NCI-H345 treated with DMSO at 0.1 percent for 48 hours (cell line): ENCODE measurements around the gene C20orf96.
"Not testable (repeated sequence)": the region's sequence is repeated elsewhere in the genome, so short reads cannot be mapped to it uniquely, and the experiment has no call there.

Experiments
- DNase-seq: peaks from one replicate; lab custom pipeline; 2025; ENCODE audit not compliant: unreplicated experiment; lab: John Stamatoyannopoulos, UW

Gene C20orf96, protein sequence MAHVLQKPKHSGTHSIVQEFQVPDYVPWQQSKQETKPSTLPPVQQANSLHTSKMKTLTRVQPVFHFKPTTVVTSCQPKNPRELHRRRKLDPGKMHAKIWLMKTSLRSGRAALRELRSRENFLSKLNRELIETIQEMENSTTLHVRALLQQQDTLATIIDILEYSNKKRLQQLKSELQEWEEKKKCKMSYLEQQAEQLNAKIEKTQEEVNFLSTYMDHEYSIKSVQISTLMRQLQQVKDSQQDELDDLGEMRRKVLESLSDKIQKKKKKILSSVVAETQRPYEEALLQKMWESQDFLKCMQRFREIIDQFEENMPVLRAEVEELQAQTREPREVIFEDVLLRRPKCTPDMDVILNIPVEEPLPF

GRCh38 chr20:290084-290831 is at the start of gene C20orf96:
C20orf96 (minus strand) TSS chr20:290750; CDS start chr20:290610, 140 bp downstream.
- peak; percentile 69 for DNase-seq

GRCh38 chr20:336040-336439 is 45.5 kb upstream of the C20orf96 start:
- DNase-seq, result not testable (repeated sequence)

GRCh38 chr20:334578-334977 is 44.0 kb upstream of the C20orf96 start:
- DNase-seq, result no peak

DNA sequence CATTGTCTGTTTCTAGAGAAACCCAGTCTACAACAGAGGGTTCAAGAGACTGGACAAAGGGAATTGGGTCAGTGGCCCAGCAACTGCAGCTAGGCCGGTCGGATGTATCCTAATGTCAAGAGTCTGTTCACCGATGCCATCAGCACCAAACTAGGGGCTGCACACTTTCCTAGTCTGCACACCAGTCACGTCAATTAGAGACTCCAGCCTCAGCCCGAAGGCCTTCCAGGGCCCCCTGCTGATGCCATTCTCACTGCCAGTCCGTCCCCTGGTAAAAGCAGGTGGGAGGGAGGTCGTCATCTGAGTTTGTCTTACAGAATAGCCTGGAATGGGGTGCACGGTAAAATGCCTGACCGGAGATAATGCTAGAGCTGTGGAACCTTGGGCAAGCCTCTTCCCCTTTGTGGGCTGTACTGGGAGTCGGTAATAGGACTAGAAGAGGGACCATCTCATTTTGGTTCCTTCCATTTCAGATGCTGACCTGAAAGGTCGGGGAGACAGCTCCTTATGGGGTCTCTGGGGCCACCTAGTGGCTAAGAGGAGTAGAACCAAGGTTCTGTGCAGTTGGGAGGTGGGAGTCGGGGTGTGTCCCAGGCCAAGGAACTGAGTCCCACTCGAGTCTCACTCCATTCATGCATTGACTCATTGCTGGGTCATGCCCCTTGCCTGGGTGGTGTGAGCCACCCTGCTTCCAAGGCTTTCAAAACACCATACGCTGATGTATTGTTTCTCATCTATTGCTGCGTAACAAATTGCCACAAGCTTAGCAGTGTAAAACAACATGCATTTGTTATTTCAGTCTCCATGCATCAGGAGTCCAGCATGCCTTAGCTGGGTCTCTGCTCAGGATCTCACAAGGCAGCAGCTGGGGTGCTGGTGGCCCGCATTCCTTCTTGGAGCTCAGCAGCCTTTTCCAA is 39.9 kb upstream of the C20orf96 start:
- DNase-seq, result peak; percentile 55

DNA sequence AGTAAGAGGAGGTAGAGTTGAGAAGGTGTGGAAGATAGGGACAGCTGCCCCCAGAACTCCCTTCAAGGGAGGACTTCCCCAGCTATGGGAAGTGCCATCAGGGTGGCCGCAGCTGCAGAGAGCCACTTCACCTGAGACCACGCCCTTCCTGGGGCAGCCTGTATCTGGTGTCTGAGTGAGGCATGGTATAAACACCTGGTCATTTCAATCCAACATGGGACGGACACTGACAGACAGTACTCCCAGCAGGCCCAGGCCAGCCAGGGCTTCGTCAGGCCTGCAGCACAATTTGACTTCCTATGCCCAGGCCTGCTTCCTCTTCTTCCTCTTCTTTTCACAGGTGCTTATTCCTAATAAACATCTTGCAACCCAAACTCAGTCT is 39.3 kb upstream of the C20orf96 start:
- DNase-seq, result no peak

GRCh38 chr20:328975-329695 is 38.6 kb upstream of the C20orf96 start:
- DNase-seq, result no peak

DNA sequence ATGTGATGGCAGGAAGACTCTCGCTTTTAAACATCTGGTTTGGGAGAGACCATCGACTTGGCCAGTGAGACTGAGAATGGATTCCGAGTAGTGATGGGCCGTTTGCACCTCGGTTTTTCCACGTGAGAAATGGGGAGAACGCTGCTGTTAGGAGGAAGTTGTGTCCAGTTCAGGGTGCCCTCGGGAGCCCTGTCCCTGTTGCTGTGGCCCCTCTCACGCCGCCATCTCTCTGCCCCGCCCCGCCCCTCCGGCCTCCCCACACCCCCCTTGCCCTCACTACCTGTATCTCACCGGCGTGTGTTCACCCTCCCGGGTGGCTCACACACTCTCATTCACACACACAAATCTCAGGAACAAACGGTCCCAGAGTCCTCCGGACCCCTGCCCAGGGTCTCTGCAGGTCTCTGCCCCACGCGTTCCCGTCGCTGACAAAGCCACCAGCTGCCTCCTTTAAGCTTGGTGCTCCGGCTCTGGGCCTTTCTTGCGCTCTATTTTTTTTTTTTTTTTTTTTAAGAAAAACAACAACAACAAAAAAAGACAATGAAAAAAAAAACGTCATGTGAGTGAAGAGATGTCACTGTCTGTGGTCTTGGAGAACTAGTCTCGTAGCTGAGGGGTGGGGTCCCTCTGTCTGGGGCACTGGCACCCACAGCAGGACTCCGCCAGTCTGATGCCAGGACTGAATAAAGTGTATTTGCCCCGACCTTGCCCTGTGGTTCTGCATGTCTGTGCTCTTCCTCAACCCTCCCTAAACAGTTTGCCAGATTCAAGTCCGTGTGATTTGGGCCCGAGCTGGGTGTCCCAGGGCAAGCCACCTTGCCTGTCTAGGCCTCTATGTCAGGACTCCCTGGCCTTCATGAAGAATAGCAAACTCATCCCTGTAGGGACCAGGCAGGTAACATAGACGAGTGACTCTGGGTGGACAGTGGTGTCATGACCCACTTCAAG is 37.8 kb upstream of the C20orf96 start:
- no peak for DNase-seq

- DNase-seq, result peak; percentile 88
Measured at GRCh38 chr20:327186-328026, 36.9 kb upstream of the C20orf96 start.

DNA sequence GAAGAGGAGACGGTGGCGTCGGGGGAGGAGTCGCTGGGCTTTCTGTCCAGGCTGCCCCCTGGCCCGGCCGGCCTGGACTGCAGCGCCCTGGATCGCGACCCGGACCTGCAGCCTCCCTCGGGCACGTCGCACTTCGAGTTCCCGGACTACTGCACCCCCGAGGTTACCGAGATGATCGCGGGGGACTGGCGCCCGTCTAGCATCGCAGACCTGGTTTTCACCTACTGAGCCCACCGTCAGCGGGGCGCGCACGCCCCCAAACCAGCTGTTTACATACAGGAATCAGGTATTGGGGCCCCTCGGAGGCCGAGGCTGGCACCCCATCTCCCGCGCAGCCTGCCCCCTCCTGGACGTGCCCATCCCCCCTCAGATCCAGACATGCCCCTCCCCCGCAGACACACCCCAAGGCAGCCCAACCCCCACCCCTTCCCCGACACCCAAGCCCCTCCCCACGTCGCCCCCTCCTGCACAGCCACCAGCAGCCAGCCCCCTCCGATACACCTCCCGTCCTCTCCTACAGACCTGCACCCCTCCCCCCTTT is 36.2 kb upstream of the C20orf96 start:
- DNase-seq, result no peak

GRCh38 chr20:325889-326644 is 35.5 kb upstream of the C20orf96 start:
- no peak for DNase-seq

DNA sequence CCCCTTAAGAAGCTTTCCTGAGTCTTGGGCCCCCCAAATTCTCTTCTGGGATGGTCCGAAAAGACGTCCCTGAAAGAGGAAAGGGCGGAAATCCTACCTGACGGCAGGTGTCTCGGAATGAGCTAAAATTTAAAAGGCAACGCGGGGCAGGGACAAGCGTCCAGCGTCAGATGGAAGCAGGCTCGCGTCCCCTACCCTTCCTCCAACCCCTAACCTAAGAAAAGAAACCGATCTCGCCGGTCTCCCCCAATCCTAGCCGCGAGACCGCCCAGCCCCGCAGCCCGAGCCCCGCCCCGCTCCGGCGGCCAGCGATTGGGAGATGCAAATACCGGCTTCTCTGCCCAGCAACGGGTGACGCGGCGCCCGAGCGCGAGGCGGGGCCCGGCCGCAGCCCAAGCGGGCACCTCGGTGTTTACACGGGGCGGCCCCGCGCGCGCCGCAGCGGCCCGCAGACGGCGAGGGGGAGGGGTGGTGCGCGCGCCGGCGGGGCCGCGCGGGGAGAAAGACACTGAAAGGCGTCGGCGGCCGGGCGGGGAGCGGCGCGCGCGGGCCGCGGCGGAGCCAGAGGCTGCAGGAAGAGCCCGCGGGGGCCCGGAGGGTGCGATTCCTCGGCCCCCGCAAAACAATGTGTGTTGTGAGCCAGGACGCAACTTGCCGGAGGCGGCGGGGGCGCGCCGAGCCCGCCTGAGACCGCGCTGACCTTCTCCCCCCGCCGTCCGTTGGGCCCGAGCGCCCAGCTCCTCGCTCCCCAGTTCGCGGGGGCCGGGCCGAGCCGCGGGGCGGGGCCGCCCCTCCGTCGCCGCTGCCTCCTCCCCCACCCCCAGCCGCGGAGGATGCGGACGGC is 34.7 kb upstream of the C20orf96 start, which contains the start of gene SOX12:
SOX12 (plus strand) TSS at position 508 of the 844 bp plus-strand sequence. CDS start 373 bp downstream, outside the sequence.
- peak; percentile 91 for DNase-seq

DNA sequence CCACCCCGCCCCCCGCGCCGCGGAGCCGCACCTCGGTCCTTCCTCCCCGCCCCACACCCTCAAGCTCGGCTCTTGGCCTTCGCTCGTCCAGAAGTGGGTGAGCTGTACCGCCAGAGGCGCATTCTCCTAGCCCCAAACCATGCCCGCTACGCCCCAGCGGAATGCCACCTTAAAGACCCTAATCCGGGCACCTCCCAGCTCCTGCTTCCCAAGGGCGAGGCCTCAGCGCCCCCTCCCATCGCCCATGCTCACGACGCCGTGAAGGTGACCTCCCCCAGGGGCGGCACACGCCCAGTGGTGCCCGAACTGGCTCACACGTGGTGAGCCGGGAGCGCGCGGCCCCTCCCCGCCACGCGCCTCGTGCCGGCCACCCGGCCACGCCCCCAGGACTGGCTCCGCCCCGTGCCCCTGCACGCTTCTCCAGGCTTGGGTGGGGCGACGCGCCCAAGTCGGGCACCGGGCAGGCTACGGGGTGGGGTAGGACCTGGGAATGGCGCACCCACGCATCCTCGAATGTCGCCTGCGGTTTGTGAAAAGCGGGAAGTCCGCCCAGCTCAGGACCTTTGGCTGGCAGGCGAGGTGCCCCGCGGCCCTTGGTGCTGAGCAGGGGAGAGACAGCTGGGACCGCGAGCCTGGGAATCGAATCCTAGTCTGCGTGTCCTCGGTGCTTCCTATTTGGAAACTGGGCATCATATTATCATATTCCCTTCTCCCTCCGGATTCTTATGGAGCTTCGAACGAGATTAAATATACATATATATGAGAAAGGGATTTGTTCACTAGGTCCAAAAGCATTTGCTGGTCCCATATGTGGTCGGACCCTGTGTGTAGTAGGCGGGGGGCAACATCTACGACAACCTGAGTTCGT is 33.9 kb upstream of the C20orf96 start:
- DNase-seq, result peak; percentile 91

DNA sequence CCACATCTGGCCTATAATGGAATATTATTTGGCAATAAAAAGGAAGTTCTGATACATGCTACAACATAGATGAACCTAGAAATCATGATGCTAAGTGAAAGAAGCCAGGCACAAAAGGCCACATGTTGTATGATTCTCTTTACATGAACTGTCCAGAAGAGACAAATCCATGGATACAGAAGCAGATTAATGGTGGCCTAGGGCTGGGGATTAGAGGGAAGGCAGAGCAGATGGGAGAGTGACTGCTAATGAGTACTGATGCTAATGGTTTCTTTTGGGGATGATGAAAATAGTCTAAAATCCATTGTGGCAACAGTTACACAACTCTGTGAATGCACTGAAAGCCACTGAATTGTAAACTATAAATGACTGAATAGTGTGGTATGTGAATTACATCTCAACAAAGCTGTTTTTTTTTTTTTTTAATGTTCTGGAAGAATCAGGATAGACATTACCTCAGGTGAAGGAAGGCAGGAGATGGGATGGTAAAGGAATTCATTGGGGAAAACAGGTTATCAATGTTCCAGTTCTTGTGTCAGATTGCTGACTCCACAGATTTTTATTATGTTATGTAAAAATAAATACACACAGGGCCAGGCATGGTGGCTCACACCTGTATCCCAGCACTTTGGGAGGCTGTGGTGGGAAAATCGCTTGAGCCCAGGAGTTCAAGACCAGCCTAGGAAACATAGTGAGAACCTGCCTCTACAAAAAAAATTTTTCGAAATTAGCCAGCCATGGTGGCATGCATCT is 25.9 kb upstream of the C20orf96 start:
- DNase-seq, result no peak

DNA sequence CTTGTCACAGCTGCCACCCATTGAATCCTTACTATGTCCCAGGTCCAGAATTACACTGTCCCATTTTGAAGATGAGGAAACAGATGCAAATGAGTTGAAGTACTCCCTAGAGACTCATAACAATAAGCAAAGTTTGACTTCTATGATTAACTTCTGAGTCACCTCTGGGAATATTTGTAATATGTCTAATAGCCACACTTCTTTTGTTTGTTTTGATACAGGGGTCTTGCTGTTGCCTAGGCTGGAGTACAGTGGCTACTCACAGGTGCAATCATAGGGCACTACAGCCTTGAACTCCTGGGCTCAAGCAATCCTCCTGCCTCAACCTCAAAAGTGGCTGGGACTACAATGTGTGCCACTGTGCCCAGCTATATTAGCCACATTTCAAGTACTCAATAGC is 23.4 kb upstream of the C20orf96 start:
- no peak for DNase-seq

DNA sequence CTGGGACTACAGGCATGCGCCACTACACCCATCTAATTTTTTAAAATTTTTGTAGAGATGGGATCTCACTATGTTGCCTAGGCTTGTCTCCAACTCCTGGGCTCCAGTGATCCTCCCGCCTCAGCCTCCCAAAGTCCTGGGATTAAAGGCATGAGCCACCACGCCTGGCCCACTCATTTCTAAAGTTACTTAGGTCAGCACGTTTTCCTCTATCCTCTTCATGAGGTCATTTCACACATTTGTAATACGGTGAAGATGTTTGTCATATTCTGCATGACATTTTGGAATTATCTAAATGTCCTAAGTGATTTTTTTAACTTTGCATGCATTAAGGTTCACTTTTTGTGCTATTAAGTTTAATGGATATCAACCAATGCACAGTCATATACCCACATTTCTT is 22.9 kb upstream of the C20orf96 start:
- DNase-seq, result no peak
